Measurements from ENCODE around the gene MCM3AP.

GRCh38 chr21:46219591-46220239, 65.7 kb downstream of the MCM3AP start:
- TF ChIP-seq EZH2phosphoT487 (IDR thresholded peaks at IDR 0.05; ENCODE audit: borderline replicate concordance, low read length) = no peak
- TF ChIP-seq CTCF (conservative IDR thresholded peaks at IDR 0.05; ENCODE audit: low read depth, low read length) = no peak
